ENCODE measurements around the gene FTCDNL1.

Gene FTCDNL1

DNA sequence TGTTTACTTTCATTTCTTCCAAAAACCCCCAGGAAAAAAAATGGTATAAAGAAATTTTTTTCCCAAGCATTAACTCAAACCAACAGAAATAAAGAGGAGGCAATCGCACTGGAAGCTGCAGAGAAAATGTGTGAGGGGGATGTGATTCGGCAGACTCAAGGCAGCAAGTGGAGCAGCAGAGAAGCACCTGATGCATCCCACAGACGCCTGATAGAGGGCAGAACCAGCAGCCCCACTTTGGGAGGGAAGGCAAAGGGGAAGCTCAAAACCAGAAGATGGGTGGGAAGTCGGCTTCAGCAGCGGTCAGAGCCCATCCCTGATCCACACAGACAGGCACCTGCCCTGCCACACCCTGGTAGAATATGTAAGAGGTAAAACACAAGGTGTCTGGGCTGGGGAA is 12.6 kb downstream of the FTCDNL1 start:
- no peak overlapping the region for H3K4me3 ChIP-seq (ENCODE audit: low read depth, low read length)
- ChIA-PET CTCF (no interaction called here), POLR2A (no interaction called here)
- no peak for TF ChIP-seq ZNF837 (tag by site-specific recombination; IDR thresholded peaks at IDR 0.05)
- no peak for TF ChIP-seq ZNF555 (tag by site-specific recombination; conservative IDR thresholded peaks at IDR 0.05)
- TF ChIP-seq, protein P1, sequence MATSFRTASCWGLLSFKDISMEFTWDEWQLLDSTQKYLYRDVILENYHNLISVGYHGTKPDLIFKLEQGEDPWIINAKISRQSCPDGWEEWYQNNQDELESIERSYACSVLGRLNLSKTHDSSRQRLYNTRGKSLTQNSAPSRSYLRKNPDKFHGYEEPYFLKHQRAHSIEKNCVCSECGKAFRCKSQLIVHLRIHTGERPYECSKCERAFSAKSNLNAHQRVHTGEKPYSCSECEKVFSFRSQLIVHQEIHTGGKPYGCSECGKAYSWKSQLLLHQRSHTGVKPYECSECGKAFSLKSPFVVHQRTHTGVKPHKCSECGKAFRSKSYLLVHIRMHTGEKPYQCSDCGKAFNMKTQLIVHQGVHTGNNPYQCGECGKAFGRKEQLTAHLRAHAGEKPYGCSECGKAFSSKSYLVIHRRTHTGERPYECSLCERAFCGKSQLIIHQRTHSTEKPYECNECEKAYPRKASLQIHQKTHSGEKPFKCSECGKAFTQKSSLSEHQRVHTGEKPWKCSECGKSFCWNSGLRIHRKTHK (tag by site-specific recombination; IDR thresholded peaks at IDR 0.05): no peak
- no peaks in the 10 kb centered on the region for H3K9me3 ChIP-seq (ENCODE audit: control insufficient read depth, insufficient read depth, low read depth, low read length)
- no peaks in the 10 kb centered on the region for H3K36me3 ChIP-seq (ENCODE audit: control insufficient read depth in 2 of 2, insufficient read depth in 1 of 2, low read length in 2 of 2)
- H3K4me1 ChIP-seq (ENCODE audit: control insufficient read depth, insufficient read depth, low read length): peaks cover 3% of the 10 kb centered on the region; the same call in 1 of the 2 replicates
- H3K27ac ChIP-seq (ENCODE audit: extremely low read depth, low read depth, low read length): no peak overlapping the region

DNA sequence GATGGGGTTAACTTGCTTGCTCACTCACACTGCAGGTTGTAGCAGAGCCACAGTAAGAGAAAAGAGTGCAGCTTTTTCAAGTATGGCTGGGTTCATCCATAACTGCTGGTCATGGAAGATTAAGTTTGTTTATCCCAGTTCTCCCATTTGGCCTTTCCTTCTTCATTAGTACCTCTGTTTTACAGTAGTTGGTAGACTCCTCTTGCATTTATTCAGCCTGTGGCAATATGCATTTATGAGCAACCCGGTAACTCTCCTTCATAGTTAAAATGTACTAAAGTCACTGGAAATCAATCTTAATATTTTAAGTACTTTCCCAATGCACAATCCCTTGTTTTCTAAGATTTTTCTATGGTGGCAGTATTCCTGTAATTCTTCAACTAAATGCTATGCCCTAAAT is 14.0 kb downstream of the FTCDNL1 start:
- no peaks in the 10 kb centered on the region for H3K9me3 ChIP-seq (ENCODE audit: control insufficient read depth, insufficient read depth, low read depth, low read length)
- TF ChIP-seq ZFP69B (tag by site-specific recombination; IDR thresholded peaks at IDR 0.05) (no peak), ZNF658 (tag by site-specific recombination; IDR thresholded peaks at IDR 0.05) (no peak), YY2 (tag by site-specific recombination; IDR thresholded peaks at IDR 0.05) (no peak), ZNF311 (tag by site-specific recombination; IDR thresholded peaks at IDR 0.05; ENCODE audit: borderline replicate concordance) (no peak), ZNF416 (tag by site-specific recombination; IDR thresholded peaks at IDR 0.05) (no peak), ZNF621 (tag by site-specific recombination; IDR thresholded peaks at IDR 0.05) (no peak)
- TF ChIP-seq, protein P2, sequence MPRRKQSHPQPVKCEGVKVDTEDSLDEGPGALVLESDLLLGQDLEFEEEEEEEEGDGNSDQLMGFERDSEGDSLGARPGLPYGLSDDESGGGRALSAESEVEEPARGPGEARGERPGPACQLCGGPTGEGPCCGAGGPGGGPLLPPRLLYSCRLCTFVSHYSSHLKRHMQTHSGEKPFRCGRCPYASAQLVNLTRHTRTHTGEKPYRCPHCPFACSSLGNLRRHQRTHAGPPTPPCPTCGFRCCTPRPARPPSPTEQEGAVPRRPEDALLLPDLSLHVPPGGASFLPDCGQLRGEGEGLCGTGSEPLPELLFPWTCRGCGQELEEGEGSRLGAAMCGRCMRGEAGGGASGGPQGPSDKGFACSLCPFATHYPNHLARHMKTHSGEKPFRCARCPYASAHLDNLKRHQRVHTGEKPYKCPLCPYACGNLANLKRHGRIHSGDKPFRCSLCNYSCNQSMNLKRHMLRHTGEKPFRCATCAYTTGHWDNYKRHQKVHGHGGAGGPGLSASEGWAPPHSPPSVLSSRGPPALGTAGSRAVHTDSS (tag by site-specific recombination; IDR thresholded peaks at IDR 0.05): no peak
- TF ChIP-seq, protein P3, sequence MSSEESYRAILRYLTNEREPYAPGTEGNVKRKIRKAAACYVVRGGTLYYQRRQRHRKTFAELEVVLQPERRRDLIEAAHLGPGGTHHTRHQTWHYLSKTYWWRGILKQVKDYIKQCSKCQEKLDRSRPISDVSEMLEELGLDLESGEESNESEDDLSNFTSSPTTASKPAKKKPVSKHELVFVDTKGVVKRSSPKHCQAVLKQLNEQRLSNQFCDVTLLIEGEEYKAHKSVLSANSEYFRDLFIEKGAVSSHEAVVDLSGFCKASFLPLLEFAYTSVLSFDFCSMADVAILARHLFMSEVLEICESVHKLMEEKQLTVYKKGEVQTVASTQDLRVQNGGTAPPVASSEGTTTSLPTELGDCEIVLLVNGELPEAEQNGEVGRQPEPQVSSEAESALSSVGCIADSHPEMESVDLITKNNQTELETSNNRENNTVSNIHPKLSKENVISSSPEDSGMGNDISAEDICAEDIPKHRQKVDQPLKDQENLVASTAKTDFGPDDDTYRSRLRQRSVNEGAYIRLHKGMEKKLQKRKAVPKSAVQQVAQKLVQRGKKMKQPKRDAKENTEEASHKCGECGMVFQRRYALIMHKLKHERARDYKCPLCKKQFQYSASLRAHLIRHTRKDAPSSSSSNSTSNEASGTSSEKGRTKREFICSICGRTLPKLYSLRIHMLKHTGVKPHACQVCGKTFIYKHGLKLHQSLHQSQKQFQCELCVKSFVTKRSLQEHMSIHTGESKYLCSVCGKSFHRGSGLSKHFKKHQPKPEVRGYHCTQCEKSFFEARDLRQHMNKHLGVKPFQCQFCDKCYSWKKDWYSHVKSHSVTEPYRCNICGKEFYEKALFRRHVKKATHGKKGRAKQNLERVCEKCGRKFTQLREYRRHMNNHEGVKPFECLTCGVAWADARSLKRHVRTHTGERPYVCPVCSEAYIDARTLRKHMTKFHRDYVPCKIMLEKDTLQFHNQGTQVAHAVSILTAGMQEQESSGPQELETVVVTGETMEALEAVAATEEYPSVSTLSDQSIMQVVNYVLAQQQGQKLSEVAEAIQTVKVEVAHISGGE (tag by site-specific recombination; conservative IDR thresholded peaks at IDR 0.05; ENCODE audit: low read depth): no peak
- TF ChIP-seq, protein P4, sequence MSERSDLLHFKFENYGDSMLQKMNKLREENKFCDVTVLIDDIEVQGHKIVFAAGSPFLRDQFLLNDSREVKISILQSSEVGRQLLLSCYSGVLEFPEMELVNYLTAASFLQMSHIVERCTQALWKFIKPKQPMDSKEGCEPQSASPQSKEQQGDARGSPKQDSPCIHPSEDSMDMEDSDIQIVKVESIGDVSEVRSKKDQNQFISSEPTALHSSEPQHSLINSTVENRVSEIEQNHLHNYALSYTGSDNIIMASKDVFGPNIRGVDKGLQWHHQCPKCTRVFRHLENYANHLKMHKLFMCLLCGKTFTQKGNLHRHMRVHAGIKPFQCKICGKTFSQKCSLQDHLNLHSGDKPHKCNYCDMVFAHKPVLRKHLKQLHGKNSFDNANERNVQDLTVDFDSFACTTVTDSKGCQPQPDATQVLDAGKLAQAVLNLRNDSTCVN (tag by site-specific recombination; optimal IDR thresholded peaks at IDR 0.05): no peak
- H3K27ac ChIP-seq (ENCODE audit: extremely low read depth, low read depth, low read length): no peak overlapping the region
- CTCF ChIA-PET: interaction anchor here (0.6 kb wide), 1 partner anchor 1322 kb away, joined by 4 read pairs; no protein-coding TSS in a partner anchor
- H3K4me3 ChIP-seq (ENCODE audit: low read depth, low read length): no peak overlapping the region
- peaks cover 7% of the 10 kb centered on the region for H3K4me1 ChIP-seq (ENCODE audit: control insufficient read depth, insufficient read depth, low read length)
- POLR2A ChIA-PET: no interaction called here
- H3K36me3 ChIP-seq (ENCODE audit: control insufficient read depth in 2 of 2, insufficient read depth in 1 of 2, low read length in 2 of 2): no peaks in the 10 kb centered on the region

DNA sequence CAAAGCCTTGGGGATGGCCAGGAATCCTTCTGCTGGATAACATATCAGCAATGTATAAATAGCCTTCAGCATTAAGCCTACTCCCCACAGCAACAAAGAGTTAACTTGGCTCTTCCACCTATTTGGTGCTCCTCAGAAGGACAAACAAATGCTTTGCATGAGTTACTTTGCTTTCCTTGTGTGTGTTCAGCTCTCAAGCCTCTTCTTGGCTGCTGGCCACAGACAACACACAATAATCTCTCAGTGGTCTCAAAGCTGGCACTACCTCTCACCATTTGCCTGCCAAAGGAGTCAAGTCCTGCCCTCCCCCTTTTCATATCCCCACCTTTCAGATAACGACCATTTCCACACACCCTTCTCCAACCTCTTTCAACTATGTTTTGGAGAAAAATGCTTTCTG is 17.5 kb downstream of the FTCDNL1 start:
- ChIA-PET POLR2A (no interaction called here), CTCF (interaction anchor here (0.6 to 2.3 kb wide), 3 partner anchors 25 to 43 kb away, joined by 3 to 7 read pairs (median 5); no protein-coding TSS in a partner anchor)
- TF ChIP-seq OSR2 (tag by site-specific recombination; IDR thresholded peaks at IDR 0.05): 0 out of 2 replicates have a peak, but pooled peaks have one; percentile 17
- TF ChIP-seq MEIS1 (CRISPR knock-in tag; IDR thresholded peaks at IDR 0.05; ENCODE audit: borderline replicate concordance): no peak
- TF ChIP-seq FEZF1 (tag by site-specific recombination; IDR thresholded peaks at IDR 0.05): peak; percentile 77
- TF ChIP-seq ZNF341 (tag by site-specific recombination; IDR thresholded peaks at IDR 0.05; ENCODE audit: low read depth): peak; percentile 84
- Histone ChIP-seq H3K4me1 (ENCODE audit: control insufficient read depth, insufficient read depth, low read length) (peaks cover 7% of the 10 kb centered on the region), H3K4me3 (ENCODE audit: low read depth, low read length) (no peak overlapping the region), H3K27ac (ENCODE audit: extremely low read depth, low read depth, low read length) (peak overlapping the region; percentile 11; the same call in 1 of the 2 replicates), H3K36me3 (ENCODE audit: control insufficient read depth in 2 of 2, insufficient read depth in 1 of 2, low read length in 2 of 2) (no peaks in the 10 kb centered on the region), H3K9me3 (ENCODE audit: control insufficient read depth, insufficient read depth, low read depth, low read length) (no peaks in the 10 kb centered on the region)

All from HEK293 (cell line).